ENCODE measurements around the gene NQO2.
"Not testable (repeated sequence)": the region's sequence is repeated elsewhere in the genome, so short reads cannot be mapped to it uniquely, and the experiment has no call there.

Gene NQO2

GRCh38 chr6:3058957-3059356, 59.3 kb downstream of the NQO2 start:
- no peak overlapping the region for H3K9ac ChIP-seq (ENCODE audit: insufficient read length, low read depth)
- DNase-seq (ENCODE audit: low read depth, low spot score) = no peak
- H3K9me3 ChIP-seq (ENCODE audit: insufficient read depth, low read length) = no peaks in the 10 kb centered on the region
- no peaks in the 10 kb centered on the region for H3K4me1 ChIP-seq (ENCODE audit: insufficient read depth, insufficient read length)
- TF ChIP-seq YY1 (IDR thresholded peaks at IDR 0.05; ENCODE audit: insufficient read depth, insufficient read length) (no peak), ZNF274 (IDR thresholded peaks at IDR 0.05; ENCODE audit: low read depth, low read length) (no peak), SUZ12 (IDR thresholded peaks at IDR 0.05; ENCODE audit: extremely low read depth, insufficient read depth, insufficient read length) (no peak)
- H3K27me3 ChIP-seq (ENCODE audit: insufficient read depth, insufficient read length) = no peaks in the 10 kb centered on the region
- no peaks in the 10 kb centered on the region for H3K36me3 ChIP-seq (ENCODE audit: insufficient read depth, insufficient read length, low read length)
- no peak overlapping the region for H3K4me3 ChIP-seq (ENCODE audit: insufficient read length, low read depth)

GRCh38 chr6:3060092-3060491, 60.4 kb downstream of the NQO2 start:
- not testable (repeated sequence) for H3K4me3 ChIP-seq (ENCODE audit: insufficient read length, low read depth); H3K9ac ChIP-seq (ENCODE audit: insufficient read length, low read depth); H3K9me3 ChIP-seq (ENCODE audit: insufficient read depth, low read length); H3K36me3 ChIP-seq (ENCODE audit: insufficient read depth, insufficient read length, low read length); H3K4me1 ChIP-seq (ENCODE audit: insufficient read depth, insufficient read length); H3K27me3 ChIP-seq (ENCODE audit: insufficient read depth, insufficient read length); DNase-seq (ENCODE audit: low read depth, low spot score)

- no peak for DNase-seq (ENCODE audit: low read depth, low spot score)
- Histone ChIP-seq H3K36me3 (ENCODE audit: insufficient read depth, insufficient read length, low read length) (no peaks in the 10 kb centered on the region), H3K27me3 (ENCODE audit: insufficient read depth, insufficient read length) (no peaks in the 10 kb centered on the region), H3K4me3 (ENCODE audit: insufficient read length, low read depth) (no peak overlapping the region), H3K4me1 (ENCODE audit: insufficient read depth, insufficient read length) (no peaks in the 10 kb centered on the region), H3K9me3 (ENCODE audit: insufficient read depth, low read length) (no peaks in the 10 kb centered on the region), H3K9ac (ENCODE audit: insufficient read length, low read depth) (no peak overlapping the region)
- TF ChIP-seq ZNF274 (IDR thresholded peaks at IDR 0.05; ENCODE audit: low read depth, low read length) = no peak
- no peak for TF ChIP-seq YY1 (IDR thresholded peaks at IDR 0.05; ENCODE audit: insufficient read depth, insufficient read length)
- no peak for TF ChIP-seq SUZ12 (IDR thresholded peaks at IDR 0.05; ENCODE audit: extremely low read depth, insufficient read depth, insufficient read length)
These were observed 61.8 kb downstream of the NQO2 start for GRCh38 chr6:3061501-3061941.

GRCh38 chr6:3063340-3063732, 63.6 kb downstream of the NQO2 start:
- not testable (repeated sequence) for H3K4me1 ChIP-seq (ENCODE audit: insufficient read depth, insufficient read length); H3K27me3 ChIP-seq (ENCODE audit: insufficient read depth, insufficient read length); H3K36me3 ChIP-seq (ENCODE audit: insufficient read depth, insufficient read length, low read length); DNase-seq (ENCODE audit: low read depth, low spot score); H3K9ac ChIP-seq (ENCODE audit: insufficient read length, low read depth); H3K9me3 ChIP-seq (ENCODE audit: insufficient read depth, low read length)
- H3K4me3 ChIP-seq (ENCODE audit: insufficient read length, low read depth) = peak overlapping the region; percentile 66

- TF ChIP-seq ZNF274 (IDR thresholded peaks at IDR 0.05; ENCODE audit: low read depth, low read length) = no peak
- TF ChIP-seq SUZ12 (IDR thresholded peaks at IDR 0.05; ENCODE audit: extremely low read depth, insufficient read depth, insufficient read length) = no peak
- no peak for TF ChIP-seq YY1 (IDR thresholded peaks at IDR 0.05; ENCODE audit: insufficient read depth, insufficient read length)
- Histone ChIP-seq H3K4me1 (ENCODE audit: insufficient read depth, insufficient read length) (no peaks in the 10 kb centered on the region), H3K4me3 (ENCODE audit: insufficient read length, low read depth) (peak overlapping the region; percentile 66), H3K9ac (ENCODE audit: insufficient read length, low read depth) (peak overlapping the region; percentile 75), H3K27me3 (ENCODE audit: insufficient read depth, insufficient read length) (no peaks in the 10 kb centered on the region), H3K36me3 (ENCODE audit: insufficient read depth, insufficient read length, low read length) (no peaks in the 10 kb centered on the region), H3K9me3 (ENCODE audit: insufficient read depth, low read length) (no peaks in the 10 kb centered on the region)
- DNase-seq (ENCODE audit: low read depth, low spot score) = no peak
These were observed 64.3 kb downstream of the NQO2 start for GRCh38 chr6:3063733-3064700.

GRCh38 chr6:3068329-3069214, 68.9 kb downstream of the NQO2 start, which contains the start of gene RIPK1:
TSS of gene RIPK1 (plus strand) at chr6:3068494. CDS start at chr6:3076824, 8,330 bp downstream.
- no peak for DNase-seq (ENCODE audit: low read depth, low spot score)
- peaks cover 3% of the 10 kb centered on the region for H3K4me1 ChIP-seq (ENCODE audit: insufficient read depth, insufficient read length)
- H3K27me3 ChIP-seq (ENCODE audit: insufficient read depth, insufficient read length) = no peaks in the 10 kb centered on the region
- no peaks in the 10 kb centered on the region for H3K9me3 ChIP-seq (ENCODE audit: insufficient read depth, low read length)
- H3K9ac ChIP-seq (ENCODE audit: insufficient read length, low read depth) = peak within 1 kb of the TSS; percentile 88
- peak within 1 kb of the TSS; percentile 71 for H3K4me3 ChIP-seq (ENCODE audit: insufficient read length, low read depth)
- TF ChIP-seq ZNF274 (IDR thresholded peaks at IDR 0.05; ENCODE audit: low read depth, low read length) = no peak
- TF ChIP-seq SUZ12 (IDR thresholded peaks at IDR 0.05; ENCODE audit: extremely low read depth, insufficient read depth, insufficient read length) = no peak
- TF ChIP-seq YY1 (IDR thresholded peaks at IDR 0.05; ENCODE audit: insufficient read depth, insufficient read length) = no peak
- peaks cover 14% of the 10 kb centered on the region for H3K36me3 ChIP-seq (ENCODE audit: insufficient read depth, insufficient read length, low read length)

Measured in NT2/D1 (cell line).